SK-N-MC (cell line): ENCODE measurements around the gene RPL18A.

ENCODE experiments used
- EZH2 ChIP-seq: fragments of 200-600 bp; sonication (generic); IDR thresholded peaks from one replicate; pipeline ENCODE4 v1.6.1; 2017; ENCODE audit warnings: antibody characterized with exemption
- FOXP2 ChIP-seq: optimal IDR thresholded peaks from 2 replicates; pipeline ENCODE3; 2011; ENCODE audit warnings: mild to moderate bottlenecking, moderate library complexity; ENCODE audit not compliant: insufficient read depth; ENCODE audit errors: extremely low read length, control extremely low read depth
- POLR2AphosphoS5 ChIP-seq: IDR thresholded peaks from 2 replicates; pipeline ENCODE4 v1.6.1; 2012; ENCODE audit warnings: mild to moderate bottlenecking, low read depth, low read length, borderline replicate concordance

DNA sequence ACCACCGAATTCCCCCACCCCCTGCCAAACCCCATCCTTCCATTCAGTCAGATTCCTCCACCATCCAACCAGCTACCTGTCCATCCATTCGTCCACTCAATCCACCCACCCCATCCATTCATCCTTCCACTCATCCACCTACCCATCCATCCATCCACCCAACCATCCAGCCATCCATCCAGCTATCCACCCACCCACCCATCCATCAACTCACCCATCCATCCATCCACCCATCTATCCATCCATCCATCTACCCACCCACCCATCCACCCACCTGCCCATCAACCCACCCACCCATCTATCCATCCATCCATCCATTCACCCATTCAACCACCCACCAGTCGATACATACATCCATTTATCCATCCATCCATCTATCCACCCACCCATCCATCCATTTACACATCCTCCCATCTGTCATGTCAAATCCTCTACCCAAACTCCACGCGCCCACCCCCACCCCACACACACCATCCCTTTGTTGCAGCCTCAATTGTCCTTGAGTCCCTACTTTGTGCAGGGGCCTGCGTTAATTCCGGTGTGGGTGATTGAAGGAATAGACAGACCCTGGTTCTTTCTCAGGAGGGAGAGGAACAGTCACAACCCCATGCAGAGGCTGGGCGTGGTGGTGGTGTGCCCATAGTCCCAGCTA, 6.7 kb downstream of the RPL18A start:
- TF ChIP-seq POLR2AphosphoS5 (no peak), EZH2 (no peak), FOXP2 (no peak)
